Measurements from ENCODE around the gene SRP9. TPM values are rescaled to one million over a fixed set of nuclear protein-coding genes. Genes with fewer than 3 reads are reported as not detected.

The SRP9 gene
- total and polyA plus RNA-seq, 10 of the 15 experiments (the other 5 are each of a cell fraction or from before 2014, with no cell fraction given): 248 to 1,200 (median 514) TPM

DNA sequence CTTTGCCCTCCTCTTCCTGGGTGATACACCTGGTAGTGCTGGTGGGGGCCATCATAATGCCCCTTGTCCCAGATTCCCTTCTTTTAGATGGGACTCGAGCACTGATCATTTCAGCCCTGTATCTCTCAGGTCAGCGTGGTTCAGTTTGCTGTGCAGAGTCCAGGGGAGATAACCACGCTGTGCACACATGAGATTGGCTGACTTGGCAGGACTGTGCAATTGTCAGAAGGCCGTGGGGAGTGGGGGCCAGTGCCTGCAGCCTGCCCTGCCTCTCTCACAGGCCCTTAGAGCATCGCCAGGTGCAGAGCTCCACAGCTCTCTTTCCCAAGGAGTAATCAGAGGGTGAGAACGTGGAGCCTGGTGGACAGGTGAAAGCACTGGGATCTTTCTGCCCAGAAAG, 47.5 kb downstream of the SRP9 start:
- RAD21 ChIA-PET (ENCODE audit: unreplicated experiment): no interaction called here
- ATAC-seq (no peak), FAIRE-seq (no peak), DNase-seq (ENCODE audit: low read depth, low spot score) (no peak)
- H2AFZ ChIP-seq (ENCODE audit: control insufficient read depth, low read depth, low read length): no peak overlapping the region
- H3K79me2 ChIP-seq (ENCODE audit: control insufficient read depth, insufficient read depth, low read length): no peaks in the 10 kb centered on the region
- in situ Hi-C loops (cut with MboI): no loop called here
- no peaks in the 10 kb centered on the region for H3K9me3 ChIP-seq (replicated peaks; ENCODE audit: control insufficient read depth, insufficient read depth, low read length)
- POLR2A ChIA-PET: no interaction called here
- no TSS peak for BruUV-seq (replicated peaks)
- H3K27ac ChIP-seq (ENCODE audit: control insufficient read depth, insufficient read depth): no peak overlapping the region
- H3K4me2 ChIP-seq (ENCODE audit: control insufficient read depth, insufficient read depth): no peak overlapping the region
- SMC1A ChIA-PET (ENCODE audit: uncharacterized antibody, unreplicated experiment): no interaction called here
- CTCF ChIA-PET: no interaction called here
- 12% methylated on average over 6 of the region's 6 CpGs for WGBS (ENCODE audit: insufficient coverage, insufficient replicate concordance, low lambda C conversion rate, missing lambda C conversion rate)
- H3K4me1 ChIP-seq (ENCODE audit: control insufficient read depth, insufficient read depth, low read length): no peaks in the 10 kb centered on the region
- H3K9ac ChIP-seq (ENCODE audit: control insufficient read depth, insufficient read depth, low read length): no peak overlapping the region
- intact Hi-C loops (cut with micrococcal nuclease; ENCODE audit: unreplicated experiment): no loop called here
- H4K20me1 ChIP-seq (ENCODE audit: control insufficient read depth, insufficient read depth): no peaks in the 10 kb centered on the region
- TF ChIP-seq ZNF687 (IDR thresholded peaks at IDR 0.05): no peak
- no peak for TF ChIP-seq EED (IDR thresholded peaks at IDR 0.05; ENCODE audit: low read depth)
- TF ChIP-seq ZZZ3 (IDR thresholded peaks at IDR 0.05; ENCODE audit: control insufficient read depth, insufficient read length, low read depth): no peak
- TF ChIP-seq GATAD2B (conservative IDR thresholded peaks at IDR 0.05; ENCODE audit: low read depth): no peak
- TF ChIP-seq TCF3 (IDR thresholded peaks at IDR 0.05; ENCODE audit: borderline replicate concordance, insufficient read depth, low read depth, low read length): no peak
- TF ChIP-seq ZNF217 (IDR thresholded peaks at IDR 0.05): no peak
- no peak for TF ChIP-seq ZBED1 (IDR thresholded peaks at IDR 0.05; ENCODE audit: borderline replicate concordance)
- TF ChIP-seq JUNB (IDR thresholded peaks at IDR 0.05): no peak
- no peak for TF ChIP-seq E2F4 (IDR thresholded peaks at IDR 0.05; ENCODE audit: low read depth, low read length)
- no peak for TF ChIP-seq HCFC1 (IDR thresholded peaks at IDR 0.05; ENCODE audit: low read length)
- no peak for TF ChIP-seq TBL1XR1 (IDR thresholded peaks at IDR 0.05; ENCODE audit: low read depth, low read length)
- no peak for TF ChIP-seq EZH2 (IDR thresholded peaks at IDR 0.05; ENCODE audit: borderline replicate concordance, control insufficient read depth, low read depth, low read length)
- no peak for TF ChIP-seq NFYB (IDR thresholded peaks at IDR 0.05; ENCODE audit: insufficient read depth, low read depth, low read length)
- no peak for TF ChIP-seq MEF2B (IDR thresholded peaks at IDR 0.05; ENCODE audit: partially characterized antibody, poor library complexity, severe bottlenecking)
- no peak for TF ChIP-seq CBX5 (IDR thresholded peaks at IDR 0.05; ENCODE audit: low read depth)
- no peak for TF ChIP-seq CHD1 (IDR thresholded peaks at IDR 0.05; ENCODE audit: low read depth, low read length)
- no peak for TF ChIP-seq CBX3 (IDR thresholded peaks at IDR 0.05; ENCODE audit: borderline replicate concordance, low read depth)
- TF ChIP-seq MXI1 (IDR thresholded peaks at IDR 0.05; ENCODE audit: low read depth, low read length): no peak
- no peaks in the 10 kb centered on the region for H3K27me3 ChIP-seq (replicated peaks in 1 of 2; ENCODE audit: control insufficient read depth in 2 of 2, insufficient read depth in 2 of 2, low read length in 1 of 2)
- H3K36me3 ChIP-seq (ENCODE audit: control insufficient read depth in 2 of 2, insufficient read depth in 2 of 2, low read length in 1 of 2): no peaks in the 10 kb centered on the region
- H3K4me3 ChIP-seq: no peak overlapping the region
